Naive B cell (primary cell): ENCODE results near the gene COPE. TPM values are rescaled to one million over a fixed set of nuclear protein-coding genes. Genes with fewer than 3 reads are reported as not detected.

Experiments
- ATAC-seq, 2 donors: fragments of 150-1000 bp; cut with Tn5 transposase; 2 replicates each; pipeline ENCODE4 v1.10.0; 2021; ENCODE audit warnings: low read depth in 2 of 2, mild to moderate bottlenecking in 2 of 2, moderate library complexity in 2 of 2
- DNase-seq: peaks from one replicate; pipeline ENCODE4 v3.0.0; 2022
- H3K27ac Mint-ChIP-seq, 6 donors: one replicate each; pipeline ENCODE4 v1.8.0; 2020 to 2022; ENCODE audit warnings: mild to moderate bottlenecking in 6 of 6, mixed read lengths in 6 of 6, moderate library complexity in 5 of 6, inconsistent platforms in 2 of 6
- H3K27me3 Mint-ChIP-seq, 3 donors: one replicate each; pipeline ENCODE4 v1.8.0; 2021 to 2022; ENCODE audit warnings: mixed read lengths in 3 of 3, mild to moderate bottlenecking in 1 of 3
- H3K36me3 Mint-ChIP-seq, 2 donors: one replicate each; pipeline ENCODE4 v1.8.0; 2020 to 2022; ENCODE audit warnings: mixed read lengths in 2 of 2, inconsistent platforms in 1 of 2, mild to moderate bottlenecking in 1 of 2
- H3K4me1 Mint-ChIP-seq, 3 donors: one replicate each; pipeline ENCODE4 v1.8.0; 2020 to 2022; ENCODE audit warnings: mixed read lengths in 3 of 3, inconsistent platforms in 1 of 3, mild to moderate bottlenecking in 1 of 3, moderate library complexity in 1 of 3
- H3K4me3 Mint-ChIP-seq, 8 donors: one replicate each; pipeline ENCODE4 v1.8.0; 2020 to 2022; ENCODE audit warnings: mild to moderate bottlenecking in 8 of 8, mixed read lengths in 8 of 8, moderate library complexity in 8 of 8, inconsistent platforms in 2 of 8
- H3K9me3 Mint-ChIP-seq, 7 donors: one replicate each; pipeline ENCODE4 v1.8.0; 2020 to 2022; ENCODE audit warnings: mixed read lengths in 7 of 7, mild to moderate bottlenecking in 5 of 7, inconsistent platforms in 2 of 7, moderate library complexity in 1 of 7
- polyA plus RNA-seq, 6 donors: library from polyadenylated mRNA; unstranded; fragments of 300-500 nt; fragmentation: Illumina TruSeq; gene quantifications; one replicate each; pipeline ENCODE4 v1.2.3, GENCODE V29; 2021; ENCODE audit warnings: low read depth in 6 of 6

COPE gene
- polyA plus RNA-seq, 6 donors from 2014 or later = 204 to 322 (median 251) TPM

GRCh38 chr19:18900700-18901481 lies 18.3 kb downstream of the COPE start:
- no peak for DNase-seq
- Mint-ChIP-seq H3K27ac (no peak overlapping the region), H3K36me3 (peaks cover 0 to 24% of the 10 kb centered on the region in 2 donors), H3K4me1 (peaks cover 5 to 21% (median 13%) of the 10 kb centered on the region in 3 donors), H3K9me3 (no peaks in the 10 kb centered on the region), H3K4me3 (no peak overlapping the region), H3K27me3 (peaks cover 11 to 20% (median 18%) of the 10 kb centered on the region in 3 donors)
- ATAC-seq = no peak

GRCh38 chr19:18899624-18900560 lies 19.3 kb downstream of the COPE start:
- peaks cover 5 to 21% (median 13%) of the 10 kb centered on the region in 3 donors for H3K4me1 Mint-ChIP-seq
- H3K27ac Mint-ChIP-seq = peak overlapping the region in 1 of 6 donors; percentile 38
- DNase-seq (no peak), ATAC-seq (no peak)
- peaks cover 0 to 15% of the 10 kb centered on the region in 2 donors for H3K36me3 Mint-ChIP-seq
- peak overlapping the region in 1 of 8 donors; percentile 35 for H3K4me3 Mint-ChIP-seq
- no peaks in the 10 kb centered on the region for H3K9me3 Mint-ChIP-seq
- H3K27me3 Mint-ChIP-seq = peaks cover 11 to 21% (median 20%) of the 10 kb centered on the region in 3 donors

- Mint-ChIP-seq H3K4me3 (no peak overlapping the region), H3K27me3 (peaks cover 13 to 28% (median 24%) of the 10 kb centered on the region in 3 donors), H3K4me1 (peaks cover 5 to 23% (median 13%) of the 10 kb centered on the region in 3 donors), H3K36me3 (peaks cover 0 to 15% of the 10 kb centered on the region in 2 donors), H3K27ac (no peak overlapping the region), H3K9me3 (no peaks in the 10 kb centered on the region)
- ATAC-seq (no peak), DNase-seq (no peak)
Measured at GRCh38 chr19:18898607-18899408, 20.4 kb downstream of the COPE start.

GRCh38 chr19:18898081-18898606 lies 21.0 kb downstream of the COPE start:
- Mint-ChIP-seq H3K4me3 (no peak overlapping the region), H3K27me3 (peaks cover 14 to 34% (median 31%) of the 10 kb centered on the region in 3 donors), H3K36me3 (peaks cover 0 to 15% of the 10 kb centered on the region in 2 donors), H3K4me1 (peaks cover 5 to 24% (median 13%) of the 10 kb centered on the region in 3 donors), H3K9me3 (no peaks in the 10 kb centered on the region), H3K27ac (no peak overlapping the region)
- ATAC-seq (no peak), DNase-seq (no peak)

- H3K27me3 Mint-ChIP-seq = peaks cover 14 to 42% (median 37%) of the 10 kb centered on the region in 3 donors
- H3K27ac Mint-ChIP-seq = peak overlapping the region in 2 of 6 donors; percentile 65 to 66
- peaks cover 0 to 15% of the 10 kb centered on the region in 2 donors for H3K36me3 Mint-ChIP-seq
- no peak for DNase-seq
- H3K4me3 Mint-ChIP-seq = peak overlapping the region in 7 of 8 donors; percentile 4 to 87 (median 84)
- H3K4me1 Mint-ChIP-seq = peaks cover 5 to 21% (median 13%) of the 10 kb centered on the region in 3 donors
- no peak for ATAC-seq
- H3K9me3 Mint-ChIP-seq = no peaks in the 10 kb centered on the region
Measured at GRCh38 chr19:18897094-18898029, 21.8 kb downstream of the COPE start.

GRCh38 chr19:18896421-18896841 lies 22.8 kb downstream of the COPE start:
- Mint-ChIP-seq H3K4me3 (peak overlapping the region; percentile 4 to 87 (median 82)), H3K27me3 (peaks cover 14 to 42% (median 37%) of the 10 kb centered on the region in 3 donors), H3K4me1 (peaks cover 5 to 20% (median 13%) of the 10 kb centered on the region in 3 donors), H3K9me3 (no peaks in the 10 kb centered on the region), H3K36me3 (peaks cover 0 to 15% of the 10 kb centered on the region in 2 donors), H3K27ac (no peak overlapping the region)
- DNase-seq (no peak), ATAC-seq (no peak)

- Mint-ChIP-seq H3K4me1 (peaks cover 5 to 20% (median 13%) of the 10 kb centered on the region in 3 donors), H3K9me3 (no peaks in the 10 kb centered on the region), H3K27ac (no peak within 1 kb of the TSS), H3K4me3 (peak within 1 kb of the TSS; percentile 43 to 87 (median 82)), H3K36me3 (peaks cover 0 to 15% of the 10 kb centered on the region in 2 donors), H3K27me3 (peaks cover 14 to 42% (median 37%) of the 10 kb centered on the region in 3 donors)
- ATAC-seq = peak; percentile 37 to 39
- no peak for DNase-seq
Measured at GRCh38 chr19:18895824-18896341, 23.3 kb downstream of the COPE start, which contains the start of gene CERS1. TSS of gene CERS1 (minus strand) at chr19:18896158. CDS start at chr19:18896072, 86 bp downstream.

GRCh38 chr19:18895038-18895823 lies 24.0 kb downstream of the COPE start:
- Mint-ChIP-seq H3K4me1 (peaks cover 5 to 20% (median 13%) of the 10 kb centered on the region in 3 donors), H3K27ac (no peak overlapping the region), H3K27me3 (peaks cover 14 to 44% (median 40%) of the 10 kb centered on the region in 3 donors), H3K36me3 (peaks cover 0 to 15% of the 10 kb centered on the region in 2 donors), H3K4me3 (peak overlapping the region; percentile 43 to 77 (median 60)), H3K9me3 (no peaks in the 10 kb centered on the region)
- ATAC-seq (peak; percentile 35 to 45), DNase-seq (no peak)

- Mint-ChIP-seq H3K9me3 (no peaks in the 10 kb centered on the region), H3K4me3 (peak overlapping the region in 4 of 8 donors; percentile 45 to 72 (median 52)), H3K27ac (no peak overlapping the region), H3K27me3 (peaks cover 14 to 52% (median 48%) of the 10 kb centered on the region in 3 donors), H3K36me3 (peaks cover 0 to 8% of the 10 kb centered on the region in 2 donors), H3K4me1 (peaks cover 5 to 20% (median 13%) of the 10 kb centered on the region in 3 donors)
- DNase-seq = no peak
- ATAC-seq = no peak
Measured at GRCh38 chr19:18894254-18895037, 24.7 kb downstream of the COPE start.

- peak overlapping the region in 2 of 8 donors; percentile 27 to 84 for H3K4me3 Mint-ChIP-seq
- peaks cover 14 to 53% (median 50%) of the 10 kb centered on the region in 3 donors for H3K27me3 Mint-ChIP-seq
Measured at GRCh38 chr19:18893587-18894253, 25.5 kb downstream of the COPE start.

More at GRCh38 chr19:18893587-18894253, 25.5 kb downstream of the COPE start:
- Mint-ChIP-seq H3K4me1 (peaks cover 5 to 20% (median 13%) of the 10 kb centered on the region in 3 donors), H3K9me3 (no peaks in the 10 kb centered on the region), H3K36me3 (peaks cover 0 to 8% of the 10 kb centered on the region in 2 donors), H3K27ac (peak overlapping the region in 1 of 6 donors; percentile 53)
- ATAC-seq (no peak), DNase-seq (no peak)
